Esophagus muscularis mucosa (tissue), 4 donors: Measurements from ENCODE around the gene GLRA2. TPM values are rescaled to one million over a fixed set of nuclear protein-coding genes. Genes with fewer than 3 reads are reported as not detected.

Experiments used
- DNase-seq: peaks from one replicate; pipeline ENCODE4 v3.0.0-alpha.2; 2017; ENCODE audit errors: extremely low spot score
- H3K27ac ChIP-seq, 4 donors: fragments of 200-600 bp; sonication (generic); replicated peaks in 1 of 4; 1 replicate in 3 of 4; 2 replicates in 1 of 4; pipeline ENCODE4 v1.5.1; 2016 to 2019; ENCODE audit warnings: mild to moderate bottlenecking in 1 of 4
- H3K27me3 ChIP-seq, 4 donors: fragments of 200-600 bp; sonication (generic); one replicate each; pipeline versions ENCODE4 v1.5.1 to v1.6.0; 2016 to 2019
- H3K36me3 ChIP-seq, 4 donors: fragments of 200-600 bp; sonication (generic); one replicate each; pipeline ENCODE4 v1.5.1; 2016 to 2019
- H3K4me1 ChIP-seq, 4 donors: fragments of 200-600 bp; sonication (generic); one replicate each; pipeline ENCODE4 v1.5.1; 2016 to 2019
- H3K4me3 ChIP-seq, 4 donors: fragments of 200-600 bp; sonication (generic); 1 replicate in 2 of 4; 2 replicates in 2 of 4; pipeline ENCODE4 v1.5.1; 2016 to 2019; ENCODE audit warnings: mild to moderate bottlenecking in 4 of 4, moderate library complexity in 1 of 4
- H3K9me3 ChIP-seq, 4 donors: fragments of 200-600 bp; sonication (generic); 1 replicate in 3 of 4; 2 replicates in 1 of 4; pipeline ENCODE4 v1.5.1; 2016 to 2019
- EP300 ChIP-seq: sonication (generic); formaldehyde crosslinking; IDR thresholded peaks from one replicate; pipeline ENCODE4 v1.6.1; 2017; ENCODE audit warnings: antibody characterized with exemption
- POLR2A ChIP-seq: fragments of 450-650 bp; IDR thresholded peaks from one replicate; pipeline ENCODE4 v1.6.1; 2017; ENCODE audit warnings: antibody characterized with exemption, moderate library complexity, mild to moderate bottlenecking, low read depth
- POLR2AphosphoS5 ChIP-seq, 2 donors: sonication (generic); formaldehyde crosslinking; IDR thresholded peaks; one replicate each; pipeline ENCODE4 v1.6.1; 2017; ENCODE audit warnings: antibody characterized with exemption in 2 of 2
- WGBS: methylation state at CpG from one replicate; pipeline ENCODE4 v1.1.5; 2018; 5-methylcytosine and 5-hydroxymethylcytosine counted together
- intact Hi-C: fragments of 100-400 bp; cut with DNase I; formaldehyde crosslinking; loops from one replicate; pipeline ENCODE4 v1.15.1; 2023
- total RNA-seq, 4 donors: library from RNA; depleted of rRNA; stranded (reverse); fragments of >200 nt; gene quantifications; one replicate each; pipeline versions ENCODE4 v1.1.0 to v1.2.1, GENCODE V29; 2016
- TF ChIP-seq, protein P1 (sequence below), 3 experiments: fragments of 200-600 bp in 2 of 3; fragments of 450-650 bp in 1 of 3; sonication (generic) in 2 of 3; IDR thresholded peaks; one replicate each; pipeline ENCODE4 v1.5.1; 2017 to 2019; ENCODE audit warnings: antibody characterized with exemption in 3 of 3, mild to moderate bottlenecking in 2 of 3, moderate library complexity in 1 of 3

GLRA2 gene
- total RNA-seq, 4 donors from 2014 or later, result not detected

DNA sequence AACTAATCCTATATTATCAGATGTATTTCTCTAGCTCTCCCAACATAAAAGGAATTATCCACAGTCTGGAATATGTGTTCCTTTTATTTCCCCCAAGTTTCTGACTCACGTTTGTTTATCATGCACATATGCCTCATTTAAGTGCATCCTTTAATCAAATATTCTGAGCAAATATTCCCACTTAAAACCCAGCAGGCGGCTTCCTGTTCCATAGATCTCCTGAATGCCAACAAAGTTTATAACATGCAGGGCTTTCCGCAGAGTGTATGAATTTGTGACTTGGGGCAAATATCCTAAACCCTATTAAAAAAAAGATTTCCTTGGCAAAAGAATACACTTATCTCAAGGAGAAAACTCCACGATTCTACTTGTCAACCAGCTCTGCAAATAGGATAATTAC lies 16.9 kb downstream of the GLRA2 start:
- H3K4me1 ChIP-seq, result no peaks in the 10 kb centered on the region
- H3K27ac ChIP-seq, result no peak overlapping the region
- intact Hi-C loops, result no loop called here
- no peaks in the 10 kb centered on the region for H3K36me3 ChIP-seq
- no peaks in the 10 kb centered on the region for H3K9me3 ChIP-seq
- WGBS, result 63% methylated on average over 4 of the region's 4 CpGs
- no peak for DNase-seq
- no peak overlapping the region for H3K4me3 ChIP-seq
- no peak for TF ChIP-seq EP300
- TF ChIP-seq, protein P1, sequence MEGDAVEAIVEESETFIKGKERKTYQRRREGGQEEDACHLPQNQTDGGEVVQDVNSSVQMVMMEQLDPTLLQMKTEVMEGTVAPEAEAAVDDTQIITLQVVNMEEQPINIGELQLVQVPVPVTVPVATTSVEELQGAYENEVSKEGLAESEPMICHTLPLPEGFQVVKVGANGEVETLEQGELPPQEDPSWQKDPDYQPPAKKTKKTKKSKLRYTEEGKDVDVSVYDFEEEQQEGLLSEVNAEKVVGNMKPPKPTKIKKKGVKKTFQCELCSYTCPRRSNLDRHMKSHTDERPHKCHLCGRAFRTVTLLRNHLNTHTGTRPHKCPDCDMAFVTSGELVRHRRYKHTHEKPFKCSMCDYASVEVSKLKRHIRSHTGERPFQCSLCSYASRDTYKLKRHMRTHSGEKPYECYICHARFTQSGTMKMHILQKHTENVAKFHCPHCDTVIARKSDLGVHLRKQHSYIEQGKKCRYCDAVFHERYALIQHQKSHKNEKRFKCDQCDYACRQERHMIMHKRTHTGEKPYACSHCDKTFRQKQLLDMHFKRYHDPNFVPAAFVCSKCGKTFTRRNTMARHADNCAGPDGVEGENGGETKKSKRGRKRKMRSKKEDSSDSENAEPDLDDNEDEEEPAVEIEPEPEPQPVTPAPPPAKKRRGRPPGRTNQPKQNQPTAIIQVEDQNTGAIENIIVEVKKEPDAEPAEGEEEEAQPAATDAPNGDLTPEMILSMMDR (IDR thresholded peaks at IDR 0.05), result no peak
- TF ChIP-seq POLR2A, result no peak
- TF ChIP-seq POLR2AphosphoS5 (IDR thresholded peaks at IDR 0.05), result no peak
- H3K27me3 ChIP-seq, result no peaks in the 10 kb centered on the region

DNA sequence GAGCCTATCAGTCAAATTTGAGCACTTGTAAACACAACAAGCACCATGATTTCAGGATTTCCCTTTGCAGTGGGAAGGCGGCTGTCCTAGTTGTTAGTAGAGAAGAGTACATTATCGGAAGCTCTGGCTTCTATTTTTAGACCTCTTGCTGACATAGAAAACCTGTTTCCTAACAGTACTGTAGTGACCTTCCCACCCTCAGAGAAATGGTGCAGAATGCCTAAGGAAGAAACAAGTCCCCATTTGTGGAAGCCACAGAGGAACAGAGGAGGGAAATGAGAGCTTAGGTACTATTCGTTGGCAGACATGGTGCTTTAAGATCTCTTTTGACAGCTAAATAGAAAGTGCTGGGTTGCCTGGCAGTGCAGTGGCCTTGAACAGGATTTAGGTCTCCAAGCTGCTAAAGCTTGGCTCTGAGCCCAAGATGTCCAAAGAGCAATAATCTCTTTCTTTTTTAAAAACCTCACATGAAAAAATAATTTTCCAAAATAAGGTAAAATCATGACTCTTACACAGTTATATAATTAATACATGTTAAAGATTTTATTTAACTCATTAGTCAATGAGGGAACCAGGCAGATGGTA lies 24.9 kb downstream of the GLRA2 start:
- Histone ChIP-seq H3K36me3 (no peaks in the 10 kb centered on the region), H3K27me3 (no peaks in the 10 kb centered on the region), H3K27ac (no peak overlapping the region), H3K4me1 (peaks cover 0 to 11% (median 2%) of the 10 kb centered on the region in 4 donors), H3K4me3 (no peak overlapping the region), H3K9me3 (no peaks in the 10 kb centered on the region)
- 48% methylated on average over 3 of the region's 3 CpGs for WGBS
- no peak for DNase-seq
- intact Hi-C loops, result no loop called here
- TF ChIP-seq POLR2A (no peak), EP300 (no peak), POLR2AphosphoS5 (IDR thresholded peaks at IDR 0.05) (no peak)
- TF ChIP-seq, protein P1 (IDR thresholded peaks at IDR 0.05), result no peak

DNA sequence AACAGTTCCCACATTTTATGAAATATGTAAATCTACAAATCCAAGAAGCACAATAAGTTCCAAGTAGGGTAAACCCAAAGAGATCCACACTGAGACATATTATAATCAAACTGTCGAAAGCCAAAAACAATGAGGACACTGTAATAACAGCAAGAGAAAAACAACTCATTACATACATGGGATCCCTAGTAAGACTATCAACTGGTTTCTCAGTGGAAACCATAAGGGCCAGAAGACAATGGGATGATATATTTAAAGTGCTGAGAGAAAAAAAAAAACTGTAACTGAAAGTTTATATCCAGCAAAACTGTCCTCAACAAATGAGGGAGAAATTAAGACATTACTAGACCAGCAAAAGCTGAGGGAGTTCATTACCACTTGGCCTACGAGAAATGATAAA lies 34.7 kb downstream of the GLRA2 start:
- 70% methylated on average over 2 of the region's 2 CpGs for WGBS
- no peak overlapping the region for H3K27ac ChIP-seq
- H3K9me3 ChIP-seq, result peaks cover 0 to 24% (median 0%) of the 10 kb centered on the region in 4 donors
- no peaks in the 10 kb centered on the region for H3K4me1 ChIP-seq
- intact Hi-C loops, result no loop called here
- H3K4me3 ChIP-seq, result no peak overlapping the region
- no peak for TF ChIP-seq POLR2AphosphoS5 (IDR thresholded peaks at IDR 0.05)
- no peaks in the 10 kb centered on the region for H3K27me3 ChIP-seq
- H3K36me3 ChIP-seq, result no peaks in the 10 kb centered on the region
- no peak for DNase-seq

DNA sequence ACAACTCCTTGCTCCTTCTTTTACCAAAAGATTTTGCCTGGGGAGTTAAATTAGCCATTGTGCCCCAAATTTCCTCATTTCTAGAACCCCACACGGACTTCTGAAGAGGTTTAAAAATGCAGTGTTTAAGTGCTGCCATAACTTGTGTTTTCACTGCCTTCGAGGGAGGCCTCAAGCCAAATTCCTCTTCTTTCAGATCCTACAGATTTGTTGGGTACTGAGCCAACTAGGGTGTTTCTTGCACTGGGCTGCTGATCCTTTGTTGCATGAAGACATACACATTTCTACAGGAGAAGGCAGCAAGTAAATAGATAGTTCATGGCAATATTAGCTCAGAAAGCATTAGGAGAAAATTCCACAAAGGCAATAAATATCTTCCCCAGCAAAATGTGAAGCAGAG lies 43.8 kb downstream of the GLRA2 start:
- H3K4me3 ChIP-seq, result no peak overlapping the region
- intact Hi-C loops, result no loop called here
- 18% methylated on average over 2 of the region's 2 CpGs for WGBS
- no peak overlapping the region for H3K27ac ChIP-seq
- H3K36me3 ChIP-seq, result no peaks in the 10 kb centered on the region
- no peak for DNase-seq
- TF ChIP-seq POLR2A, result no peak
- TF ChIP-seq POLR2AphosphoS5 (IDR thresholded peaks at IDR 0.05), result no peak
- TF ChIP-seq, protein P1 (IDR thresholded peaks at IDR 0.05), result no peak
- no peak for TF ChIP-seq EP300
- H3K9me3 ChIP-seq, result no peaks in the 10 kb centered on the region
- no peaks in the 10 kb centered on the region for H3K4me1 ChIP-seq
- H3K27me3 ChIP-seq, result no peaks in the 10 kb centered on the region

DNA sequence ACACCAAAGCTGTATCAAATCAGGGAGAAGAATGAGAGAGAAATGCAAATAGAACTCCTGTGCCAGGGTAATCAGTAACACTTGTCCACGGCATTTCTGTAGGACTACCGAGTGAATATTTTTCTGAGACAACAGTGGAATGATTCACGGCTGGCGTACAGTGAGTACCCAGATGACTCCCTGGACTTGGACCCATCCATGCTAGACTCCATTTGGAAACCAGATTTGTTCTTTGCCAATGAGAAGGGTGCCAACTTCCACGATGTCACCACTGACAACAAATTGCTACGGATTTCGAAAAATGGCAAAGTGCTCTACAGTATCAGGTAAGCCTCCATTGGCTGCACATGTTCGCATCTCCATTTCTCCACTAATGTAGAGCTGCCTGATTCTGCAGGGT lies 51.7 kb downstream of the GLRA2 start:
- H3K27ac ChIP-seq, result no peak overlapping the region
- TF ChIP-seq POLR2A (no peak), POLR2AphosphoS5 (IDR thresholded peaks at IDR 0.05) (no peak), EP300 (no peak)
- TF ChIP-seq, protein P1 (IDR thresholded peaks at IDR 0.05), result no peak
- DNase-seq, result no peak
- intact Hi-C loops, result no loop called here
- H3K9me3 ChIP-seq, result no peaks in the 10 kb centered on the region
- H3K4me3 ChIP-seq, result no peak overlapping the region
- no peaks in the 10 kb centered on the region for H3K36me3 ChIP-seq
- WGBS, result 93% methylated on average over 8 of the region's 8 CpGs
- H3K4me1 ChIP-seq, result no peaks in the 10 kb centered on the region
- H3K27me3 ChIP-seq, result no peaks in the 10 kb centered on the region
